Measurements from ENCODE around the gene OTOP2.

The OTOP2 gene

GRCh38 chr17:74924250-74924948 lies at the start of gene OTOP2:
Gene OTOP2 (plus strand): TSS chr17:74924273. CDS start chr17:74924633, 360 bp downstream.
- DNase-seq (ENCODE audit: low read depth) = no peak
- TF ChIP-seq CTCF (conservative IDR thresholded peaks at IDR 0.05; ENCODE audit: low read depth, low read length) = no peak
- H3K4me3 ChIP-seq (ENCODE audit: low read depth, low read length) = no peak within 1 kb of the TSS

DNA sequence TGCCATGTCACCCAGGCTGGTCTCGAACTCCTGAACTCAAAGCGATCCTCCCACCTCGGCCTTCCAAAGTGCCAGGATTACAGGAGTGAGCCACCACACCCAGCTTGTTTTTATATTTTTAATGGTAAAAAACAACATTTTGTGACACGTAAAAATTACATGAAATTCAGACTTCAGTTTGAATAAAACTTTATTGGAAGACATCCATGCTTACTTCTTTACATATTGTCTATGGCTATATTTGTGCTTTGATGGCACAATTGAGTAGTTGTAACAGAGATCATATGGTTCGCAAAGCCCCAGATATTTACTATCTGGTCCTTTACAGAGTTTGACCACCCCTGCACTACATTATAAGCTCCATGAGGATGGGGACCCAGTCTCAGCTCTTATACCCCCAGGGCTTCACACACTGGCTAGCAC lies 49.4 kb upstream of the OTOP2 start:
- TF ChIP-seq CTCF (conservative IDR thresholded peaks at IDR 0.05; ENCODE audit: low read depth, low read length) = no peak
- no peak for DNase-seq (ENCODE audit: low read depth)
- no peak overlapping the region for H3K4me3 ChIP-seq (ENCODE audit: low read depth, low read length)

GRCh38 chr17:74875155-74875976 lies 48.7 kb upstream of the OTOP2 start:
- no peak overlapping the region for H3K4me3 ChIP-seq (ENCODE audit: low read depth, low read length)
- TF ChIP-seq CTCF (conservative IDR thresholded peaks at IDR 0.05; ENCODE audit: low read depth, low read length) = no peak
- DNase-seq (ENCODE audit: low read depth) = no peak

- no peak for TF ChIP-seq CTCF (conservative IDR thresholded peaks at IDR 0.05; ENCODE audit: low read depth, low read length)
- no peak overlapping the region for H3K4me3 ChIP-seq (ENCODE audit: low read depth, low read length)
- DNase-seq (ENCODE audit: low read depth) = no peak
Measured at GRCh38 chr17:74875977-74876593, 48.0 kb upstream of the OTOP2 start.

- no peak for TF ChIP-seq CTCF (conservative IDR thresholded peaks at IDR 0.05; ENCODE audit: low read depth, low read length)
- DNase-seq (ENCODE audit: low read depth) = no peak
- no peak overlapping the region for H3K4me3 ChIP-seq (ENCODE audit: low read depth, low read length)
Measured at GRCh38 chr17:74877592-74878548, 46.2 kb upstream of the OTOP2 start.

DNA sequence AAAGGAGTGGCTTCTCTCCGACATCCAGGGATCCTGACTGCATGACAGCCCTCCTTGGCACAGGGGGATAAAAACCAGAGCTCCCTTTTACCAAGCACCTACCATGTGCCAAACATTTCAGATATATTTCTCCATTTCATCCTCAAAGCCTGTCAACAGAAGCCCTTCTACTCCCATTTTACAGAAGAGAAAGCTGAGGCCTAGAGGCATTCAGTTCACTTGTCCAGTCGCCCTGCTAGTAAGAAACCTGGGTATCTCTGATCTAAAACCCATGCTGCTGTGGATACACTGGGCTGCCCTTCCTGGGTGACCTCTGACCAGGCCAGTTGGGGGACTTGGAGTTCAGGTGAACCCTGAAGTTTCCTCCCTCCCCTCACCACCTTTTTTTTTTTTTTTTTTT lies 45.4 kb upstream of the OTOP2 start:
- no peak for TF ChIP-seq CTCF (conservative IDR thresholded peaks at IDR 0.05; ENCODE audit: low read depth, low read length)

More for the DNA sequence above, 45.4 kb upstream of the OTOP2 start:
- H3K4me3 ChIP-seq (ENCODE audit: low read depth, low read length) = no peak overlapping the region
- DNase-seq (ENCODE audit: low read depth) = no peak
